ENCODE data around the gene NEURL1B.

Gene NEURL1B

DNA sequence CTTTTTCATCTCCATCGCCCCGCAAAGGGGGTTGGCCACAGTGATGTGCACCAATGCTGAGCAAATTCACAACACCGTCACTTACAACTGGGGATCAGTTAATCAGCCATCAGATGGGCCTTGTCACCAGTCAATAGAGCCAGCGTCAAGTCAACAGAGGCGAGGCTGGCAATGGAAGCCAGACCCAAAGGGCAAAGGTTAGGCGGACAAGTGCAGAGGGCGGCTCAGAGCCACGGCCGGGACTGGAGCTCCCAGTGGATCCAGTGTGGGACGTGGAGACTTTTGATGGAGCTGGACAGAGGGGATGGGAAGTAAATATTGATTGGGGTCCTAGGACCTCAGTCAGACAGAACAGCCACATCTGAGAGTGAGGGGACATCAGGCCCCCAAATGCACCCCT lies 84.2 kb downstream of the NEURL1B start:
- H3K4me3 ChIP-seq (ENCODE audit: low read depth in 1 of 5, low read length in 5 of 5), result no peak overlapping the region
- H3K4me1 ChIP-seq (ENCODE audit: control insufficient read depth in 5 of 5, insufficient read depth in 5 of 5, low read length in 5 of 5), result peaks cover 3 to 27% (median 15%) of the 10 kb centered on the region in 5 donors
- no peaks in the 10 kb centered on the region for H3K27me3 ChIP-seq (ENCODE audit: control insufficient read depth in 5 of 5, insufficient read depth in 4 of 5, low read length in 5 of 5)
- no peaks in the 10 kb centered on the region for H3K9me3 ChIP-seq (ENCODE audit: control insufficient read depth in 5 of 5, low read length in 5 of 5)
- no peak overlapping the region for H3K27ac ChIP-seq (ENCODE audit: low read depth, low read length)
- H3K9ac ChIP-seq (ENCODE audit: low read length in 5 of 5), result no peak overlapping the region
- H3K36me3 ChIP-seq (ENCODE audit: control insufficient read depth in 5 of 5, insufficient read depth in 5 of 5, low read length in 5 of 5), result no peaks in the 10 kb centered on the region

DNA sequence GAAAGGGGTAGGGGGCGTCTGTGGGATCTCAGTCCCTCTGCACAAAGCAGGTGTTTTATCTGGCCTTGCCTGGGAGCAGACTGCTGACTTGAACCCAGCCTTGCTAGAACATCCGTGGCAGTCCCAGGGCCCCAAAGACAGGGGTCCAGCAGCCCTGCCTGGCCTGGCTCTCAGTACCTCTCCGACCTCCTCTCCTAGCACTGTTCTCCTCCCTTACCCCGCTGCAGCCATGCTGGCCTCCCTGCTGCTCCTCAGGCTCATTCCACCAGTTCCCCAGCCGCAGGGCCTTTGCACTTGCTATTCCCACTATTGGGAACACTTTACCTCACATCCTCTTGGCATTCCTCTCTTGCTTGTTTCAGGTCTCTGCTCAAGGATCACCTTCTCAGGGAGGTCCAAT lies 84.7 kb downstream of the NEURL1B start:
- Histone ChIP-seq H3K4me1 (ENCODE audit: control insufficient read depth in 5 of 5, insufficient read depth in 5 of 5, low read length in 5 of 5) (peaks cover 3 to 22% (median 15%) of the 10 kb centered on the region in 5 donors), H3K27ac (ENCODE audit: low read depth, low read length) (no peak overlapping the region), H3K9ac (ENCODE audit: low read length in 5 of 5) (no peak overlapping the region), H3K27me3 (ENCODE audit: control insufficient read depth in 5 of 5, insufficient read depth in 4 of 5, low read length in 5 of 5) (no peaks in the 10 kb centered on the region), H3K9me3 (ENCODE audit: control insufficient read depth in 5 of 5, low read length in 5 of 5) (no peaks in the 10 kb centered on the region), H3K4me3 (ENCODE audit: low read depth in 1 of 5, low read length in 5 of 5) (no peak overlapping the region), H3K36me3 (ENCODE audit: control insufficient read depth in 5 of 5, insufficient read depth in 5 of 5, low read length in 5 of 5) (no peaks in the 10 kb centered on the region)

DNA sequence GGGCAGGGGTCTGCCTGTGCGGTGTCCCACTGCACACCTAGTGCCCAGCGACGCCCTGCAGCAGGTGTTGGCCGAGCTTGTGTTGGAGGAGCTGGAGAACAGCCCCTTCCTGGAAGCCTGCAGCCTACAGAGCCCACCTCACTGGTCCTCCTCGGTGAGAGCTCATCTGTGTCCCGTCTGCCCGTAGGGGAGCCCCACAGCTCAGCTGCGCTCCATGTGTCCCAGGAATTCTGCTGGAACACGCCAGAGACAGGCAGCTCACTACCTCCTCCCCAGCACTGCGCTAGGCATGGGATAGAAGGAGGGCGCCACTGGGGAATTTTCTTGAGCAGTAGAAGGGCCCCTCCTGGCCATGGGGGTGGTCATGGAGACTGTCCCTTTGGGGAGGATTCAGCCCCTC lies 85.9 kb downstream of the NEURL1B start:
- Histone ChIP-seq H3K27ac (ENCODE audit: low read depth, low read length) (no peak overlapping the region), H3K36me3 (ENCODE audit: control insufficient read depth in 5 of 5, insufficient read depth in 5 of 5, low read length in 5 of 5) (no peaks in the 10 kb centered on the region), H3K9me3 (ENCODE audit: control insufficient read depth in 5 of 5, low read length in 5 of 5) (no peaks in the 10 kb centered on the region), H3K4me1 (ENCODE audit: control insufficient read depth in 5 of 5, insufficient read depth in 5 of 5, low read length in 5 of 5) (peaks cover 0 to 13% (median 9%) of the 10 kb centered on the region in 5 donors), H3K4me3 (ENCODE audit: low read depth in 1 of 5, low read length in 5 of 5) (no peak overlapping the region), H3K27me3 (ENCODE audit: control insufficient read depth in 5 of 5, insufficient read depth in 4 of 5, low read length in 5 of 5) (no peaks in the 10 kb centered on the region), H3K9ac (ENCODE audit: low read length in 5 of 5) (no peak overlapping the region)

DNA sequence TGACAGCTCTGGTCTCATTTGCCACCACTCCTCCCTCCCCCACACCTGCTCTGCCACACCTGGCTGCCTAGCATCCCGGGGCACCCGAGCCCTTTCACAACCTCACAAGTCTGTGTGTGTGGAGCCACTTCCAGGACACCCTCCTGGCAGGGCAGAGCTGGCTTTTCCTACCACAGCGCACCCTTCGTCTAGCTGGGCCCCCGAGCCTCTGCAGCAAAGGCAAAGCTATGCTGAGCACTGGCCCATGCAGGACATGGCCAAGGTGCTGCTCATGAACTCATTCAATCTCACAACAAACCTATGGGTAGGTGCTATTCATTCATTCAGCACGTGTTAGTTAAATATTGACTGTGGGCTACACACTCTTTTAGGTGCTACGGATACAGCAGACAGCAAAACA lies 86.5 kb downstream of the NEURL1B start:
- no peak overlapping the region for H3K27ac ChIP-seq (ENCODE audit: low read depth, low read length)
- no peaks in the 10 kb centered on the region for H3K9me3 ChIP-seq (ENCODE audit: control insufficient read depth in 5 of 5, low read length in 5 of 5)
- H3K36me3 ChIP-seq (ENCODE audit: control insufficient read depth in 5 of 5, insufficient read depth in 5 of 5, low read length in 5 of 5), result no peaks in the 10 kb centered on the region
- H3K4me3 ChIP-seq (ENCODE audit: low read depth in 1 of 5, low read length in 5 of 5), result no peak overlapping the region
- H3K9ac ChIP-seq (ENCODE audit: low read length in 5 of 5), result no peak overlapping the region
- H3K4me1 ChIP-seq (ENCODE audit: control insufficient read depth in 5 of 5, insufficient read depth in 5 of 5, low read length in 5 of 5), result peaks cover 0 to 12% (median 7%) of the 10 kb centered on the region in 5 donors
- no peaks in the 10 kb centered on the region for H3K27me3 ChIP-seq (ENCODE audit: control insufficient read depth in 5 of 5, insufficient read depth in 4 of 5, low read length in 5 of 5)

DNA sequence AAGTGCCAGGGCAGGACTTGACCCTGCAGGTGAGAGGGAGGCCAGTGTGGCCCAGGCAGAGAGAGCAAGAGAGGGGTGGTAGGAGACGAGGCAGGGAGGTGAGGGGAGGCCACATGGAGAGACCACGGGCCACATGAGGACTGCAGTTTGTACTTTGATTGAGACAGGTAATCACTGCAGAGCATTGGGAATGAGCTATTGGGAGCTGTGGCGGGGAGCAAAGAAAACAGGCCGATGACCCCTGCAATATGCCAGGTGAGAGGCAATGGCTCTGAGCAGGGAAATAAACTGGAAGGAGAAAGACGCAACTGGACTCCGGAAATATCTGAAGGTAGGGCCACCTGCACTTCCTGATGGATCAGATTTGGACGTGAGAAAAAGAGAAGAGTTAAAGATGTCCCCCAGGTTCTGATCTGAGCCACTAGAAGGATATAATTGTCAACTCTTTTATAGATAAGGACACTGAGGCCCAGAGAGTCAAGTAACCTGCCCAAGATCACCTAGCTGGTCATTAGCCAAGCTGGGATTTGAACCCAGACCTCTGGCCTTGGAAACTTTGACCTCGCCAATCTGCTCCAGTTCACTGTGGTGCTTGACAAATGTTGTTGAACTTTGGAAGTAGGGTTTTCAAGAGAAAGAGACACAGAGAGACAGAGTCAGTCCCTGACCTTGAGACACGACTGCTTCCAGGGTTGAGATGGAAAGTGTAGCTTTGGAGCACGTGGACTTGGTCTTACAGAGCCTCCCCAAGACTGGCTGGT lies 87.6 kb downstream of the NEURL1B start:
- no peak overlapping the region for H3K4me3 ChIP-seq (ENCODE audit: low read depth in 1 of 5, low read length in 5 of 5)
- H3K36me3 ChIP-seq (ENCODE audit: control insufficient read depth in 5 of 5, insufficient read depth in 5 of 5, low read length in 5 of 5), result no peaks in the 10 kb centered on the region
- H3K27ac ChIP-seq (ENCODE audit: low read depth, low read length), result no peak overlapping the region
- no peaks in the 10 kb centered on the region for H3K27me3 ChIP-seq (ENCODE audit: control insufficient read depth in 5 of 5, insufficient read depth in 4 of 5, low read length in 5 of 5)
- no peak overlapping the region for H3K9ac ChIP-seq (ENCODE audit: low read length in 5 of 5)
- no peaks in the 10 kb centered on the region for H3K9me3 ChIP-seq (ENCODE audit: control insufficient read depth in 5 of 5, low read length in 5 of 5)
- H3K4me1 ChIP-seq (ENCODE audit: control insufficient read depth in 5 of 5, insufficient read depth in 5 of 5, low read length in 5 of 5), result peaks cover 11 to 18% (median 18%) of the 10 kb centered on the region in 5 donors

DNA sequence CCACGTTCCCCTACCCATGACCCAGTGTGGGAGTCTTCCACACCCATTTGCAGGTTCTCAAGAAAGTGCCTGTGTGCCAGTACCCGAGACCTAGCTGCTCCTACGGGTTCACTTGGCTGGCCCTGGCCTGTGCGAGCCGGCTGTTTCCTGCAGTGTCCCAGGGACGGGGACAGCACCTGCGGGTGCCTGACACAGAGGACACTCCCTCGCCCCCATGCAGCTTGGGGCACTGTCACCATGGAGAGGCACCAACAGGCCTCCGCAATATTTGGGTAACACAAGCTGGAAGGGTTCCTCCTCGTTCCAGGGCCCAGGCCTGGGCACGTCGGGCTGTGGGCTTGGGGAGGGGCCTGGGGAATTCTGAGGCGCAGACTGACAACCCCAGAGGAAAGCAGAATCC lies 88.5 kb downstream of the NEURL1B start:
- no peak overlapping the region for H3K27ac ChIP-seq (ENCODE audit: low read depth, low read length)
- H3K4me3 ChIP-seq (ENCODE audit: low read depth in 1 of 5, low read length in 5 of 5), result no peak overlapping the region
- H3K4me1 ChIP-seq (ENCODE audit: control insufficient read depth in 5 of 5, insufficient read depth in 5 of 5, low read length in 5 of 5), result peaks cover 11 to 27% (median 26%) of the 10 kb centered on the region in 5 donors

DNA sequence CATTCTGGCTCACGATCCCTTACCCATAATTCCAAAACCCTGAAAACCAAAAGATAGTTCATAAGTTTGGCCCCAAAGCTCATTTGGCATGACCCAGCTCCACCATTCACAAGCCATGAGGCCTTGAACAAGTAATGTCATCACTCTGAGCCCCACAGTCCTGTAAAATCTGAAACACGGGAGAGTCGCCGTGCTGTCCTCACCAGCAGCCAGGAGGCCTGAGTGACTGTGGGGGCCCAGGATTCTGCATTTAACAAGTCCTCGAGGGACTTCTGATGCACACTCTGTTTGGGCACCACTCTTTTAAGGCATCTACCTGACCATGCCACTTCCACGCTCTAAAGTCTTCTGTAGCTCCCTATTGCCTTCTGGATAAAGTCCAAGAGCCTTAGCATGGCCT lies 89.2 kb downstream of the NEURL1B start:
- Histone ChIP-seq H3K27ac (ENCODE audit: low read depth, low read length) (no peak overlapping the region), H3K27me3 (ENCODE audit: control insufficient read depth in 5 of 5, insufficient read depth in 4 of 5, low read length in 5 of 5) (no peaks in the 10 kb centered on the region), H3K9ac (ENCODE audit: low read length in 5 of 5) (no peak overlapping the region), H3K36me3 (ENCODE audit: control insufficient read depth in 5 of 5, insufficient read depth in 5 of 5, low read length in 5 of 5) (no peaks in the 10 kb centered on the region), H3K4me1 (ENCODE audit: control insufficient read depth in 5 of 5, insufficient read depth in 5 of 5, low read length in 5 of 5) (peaks cover 11 to 31% (median 30%) of the 10 kb centered on the region in 5 donors), H3K9me3 (ENCODE audit: control insufficient read depth in 5 of 5, low read length in 5 of 5) (no peaks in the 10 kb centered on the region), H3K4me3 (ENCODE audit: low read depth in 1 of 5, low read length in 5 of 5) (no peak overlapping the region)

More for the DNA sequence above, 88.5 kb downstream of the NEURL1B start:
- H3K36me3 ChIP-seq (ENCODE audit: control insufficient read depth in 5 of 5, insufficient read depth in 5 of 5, low read length in 5 of 5), result no peaks in the 10 kb centered on the region
- H3K9me3 ChIP-seq (ENCODE audit: control insufficient read depth in 5 of 5, low read length in 5 of 5), result no peaks in the 10 kb centered on the region
- H3K9ac ChIP-seq (ENCODE audit: low read length in 5 of 5), result no peak overlapping the region
- no peaks in the 10 kb centered on the region for H3K27me3 ChIP-seq (ENCODE audit: control insufficient read depth in 5 of 5, insufficient read depth in 4 of 5, low read length in 5 of 5)

DNA sequence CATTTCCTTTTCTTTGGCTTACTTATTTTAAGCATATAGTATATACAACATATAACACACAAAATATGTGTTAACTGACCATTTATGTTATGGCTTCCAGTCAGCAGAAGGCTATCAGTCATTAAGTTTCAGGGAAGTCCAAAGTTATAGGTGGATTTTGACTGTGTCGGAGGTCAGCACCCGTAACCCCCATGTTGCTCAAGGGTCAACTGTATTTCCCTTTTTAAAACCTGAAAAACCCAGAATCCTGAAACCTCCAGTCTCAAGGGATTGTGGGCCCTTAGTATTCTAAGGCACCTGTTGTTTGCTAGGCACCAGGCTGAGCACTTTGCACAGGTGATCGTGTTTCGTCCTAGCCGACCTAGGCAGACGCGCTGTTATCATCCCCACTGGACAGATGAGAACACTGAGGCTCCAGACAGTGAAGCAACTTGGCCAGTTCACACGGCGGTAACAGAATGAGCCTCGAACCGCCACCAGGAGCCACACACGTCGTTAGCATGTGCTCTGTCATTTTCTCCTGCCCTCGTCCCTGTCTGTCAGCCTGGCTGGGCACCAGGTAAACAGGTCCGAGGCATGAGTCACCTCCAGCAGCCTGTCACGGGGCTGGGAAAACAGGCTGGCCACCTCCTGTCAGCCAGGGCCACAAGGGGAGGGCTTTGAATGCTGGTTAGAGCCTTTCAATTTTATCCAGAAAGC lies 90.1 kb downstream of the NEURL1B start:
- Histone ChIP-seq H3K4me3 (ENCODE audit: low read depth in 1 of 5, low read length in 5 of 5) (no peak overlapping the region), H3K27me3 (ENCODE audit: control insufficient read depth in 5 of 5, insufficient read depth in 4 of 5, low read length in 5 of 5) (no peaks in the 10 kb centered on the region), H3K9ac (ENCODE audit: low read length in 5 of 5) (no peak overlapping the region), H3K9me3 (ENCODE audit: control insufficient read depth in 5 of 5, low read length in 5 of 5) (no peaks in the 10 kb centered on the region), H3K4me1 (ENCODE audit: control insufficient read depth in 5 of 5, insufficient read depth in 5 of 5, low read length in 5 of 5) (peaks cover 11 to 31% (median 30%) of the 10 kb centered on the region in 5 donors), H3K36me3 (ENCODE audit: control insufficient read depth in 5 of 5, insufficient read depth in 5 of 5, low read length in 5 of 5) (no peaks in the 10 kb centered on the region), H3K27ac (ENCODE audit: low read depth, low read length) (no peak overlapping the region)

DNA sequence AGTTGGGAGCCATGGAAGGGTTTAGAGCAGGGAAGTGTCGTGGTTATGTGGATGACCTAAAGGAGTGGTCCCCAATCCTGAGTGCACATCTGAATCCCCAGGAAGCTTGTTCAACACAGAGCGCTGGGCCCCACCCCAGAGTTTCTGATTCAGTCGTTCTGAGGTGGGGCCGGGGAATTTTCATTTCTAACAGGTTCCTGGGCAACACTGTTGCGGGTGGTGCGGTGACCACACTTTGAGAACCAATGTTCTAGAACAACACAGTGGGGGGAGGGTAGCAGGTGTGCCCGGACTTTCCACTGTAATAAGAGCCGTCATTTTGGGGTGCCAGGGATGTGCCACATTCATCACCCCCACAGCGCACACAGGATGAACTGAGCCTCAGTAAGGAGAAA lies 90.6 kb downstream of the NEURL1B start:
- no peak overlapping the region for H3K9ac ChIP-seq (ENCODE audit: low read length in 5 of 5)
- peak overlapping the region; percentile 100 for H3K27ac ChIP-seq (ENCODE audit: low read depth, low read length)
- peaks cover 11 to 31% (median 30%) of the 10 kb centered on the region in 5 donors for H3K4me1 ChIP-seq (ENCODE audit: control insufficient read depth in 5 of 5, insufficient read depth in 5 of 5, low read length in 5 of 5)

DNA sequence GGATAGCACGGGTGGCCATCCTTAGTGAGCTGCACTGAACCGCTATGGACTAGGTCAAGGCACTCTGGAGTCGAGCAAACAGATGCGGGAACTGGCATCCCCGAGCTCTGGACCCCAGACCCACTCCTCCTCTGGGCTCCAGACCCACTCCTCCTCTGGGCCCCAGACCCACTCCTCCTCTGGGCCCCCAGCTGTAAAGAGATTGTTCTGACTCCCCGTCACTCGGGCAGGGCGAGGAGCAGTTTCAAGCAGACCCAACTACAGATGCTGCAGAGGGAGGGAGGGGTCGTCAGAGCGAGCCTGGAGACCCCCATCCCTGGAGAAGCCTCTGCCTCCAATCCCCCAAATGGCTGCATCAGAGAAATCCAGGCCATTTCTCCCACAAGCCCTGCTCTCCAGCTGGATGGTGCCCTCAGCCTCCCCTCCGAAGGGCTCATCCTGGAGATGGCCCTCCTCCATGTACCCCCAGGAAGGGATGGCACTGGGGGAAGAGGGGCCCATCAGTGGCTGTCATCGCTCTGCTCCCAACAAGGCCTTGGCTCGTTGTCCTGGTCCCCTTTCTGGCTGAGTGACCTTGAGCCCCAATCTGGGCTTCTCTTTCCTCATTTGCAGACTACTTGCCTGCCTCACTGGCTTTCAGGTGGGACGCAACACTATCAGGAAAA lies 91.3 kb downstream of the NEURL1B start:
- no peaks in the 10 kb centered on the region for H3K36me3 ChIP-seq (ENCODE audit: control insufficient read depth in 5 of 5, insufficient read depth in 5 of 5, low read length in 5 of 5)
- peak overlapping the region in 3 of 5 donors; percentile 66 to 86 (median 72) for H3K9ac ChIP-seq (ENCODE audit: low read length in 5 of 5)
- peaks cover 11 to 31% (median 30%) of the 10 kb centered on the region in 5 donors for H3K4me1 ChIP-seq (ENCODE audit: control insufficient read depth in 5 of 5, insufficient read depth in 5 of 5, low read length in 5 of 5)
- no peaks in the 10 kb centered on the region for H3K27me3 ChIP-seq (ENCODE audit: control insufficient read depth in 5 of 5, insufficient read depth in 4 of 5, low read length in 5 of 5)
- H3K4me3 ChIP-seq (ENCODE audit: low read depth in 1 of 5, low read length in 5 of 5), result peak overlapping the region in 2 of 5 donors; percentile 1 to 4
- H3K9me3 ChIP-seq (ENCODE audit: control insufficient read depth in 5 of 5, low read length in 5 of 5), result no peaks in the 10 kb centered on the region
- H3K27ac ChIP-seq (ENCODE audit: low read depth, low read length), result peak overlapping the region; percentile 100

More for the DNA sequence above, 90.6 kb downstream of the NEURL1B start:
- Histone ChIP-seq H3K4me3 (ENCODE audit: low read depth in 1 of 5, low read length in 5 of 5) (no peak overlapping the region), H3K27me3 (ENCODE audit: control insufficient read depth in 5 of 5, insufficient read depth in 4 of 5, low read length in 5 of 5) (no peaks in the 10 kb centered on the region), H3K9me3 (ENCODE audit: control insufficient read depth in 5 of 5, low read length in 5 of 5) (no peaks in the 10 kb centered on the region), H3K36me3 (ENCODE audit: control insufficient read depth in 5 of 5, insufficient read depth in 5 of 5, low read length in 5 of 5) (no peaks in the 10 kb centered on the region)
